Stimulated activated CD4-positive, alpha-beta T cell treated with anti-CD3 and anti-CD28 coated beads, Interleukin-4, amount 100 ng/mL, for 1 hour (primary cell): ENCODE results near the gene ISL1.

Experiments used
- DNase-seq: peaks from one replicate; pipeline ENCODE4 v3.0.0-alpha.2; 2020

ISL1 gene

GRCh38 chr5:51387884-51388275 is 4.6 kb downstream of the ISL1 start:
- no peak for DNase-seq

- DNase-seq = no peak
These were observed 5.4 kb downstream of the ISL1 start for GRCh38 chr5:51388488-51389287.

- no peak for DNase-seq
These were observed 6.0 kb downstream of the ISL1 start for GRCh38 chr5:51389288-51389576.

- DNase-seq = no peak
These were observed 6.6 kb downstream of the ISL1 start for GRCh38 chr5:51389577-51390463.

DNA sequence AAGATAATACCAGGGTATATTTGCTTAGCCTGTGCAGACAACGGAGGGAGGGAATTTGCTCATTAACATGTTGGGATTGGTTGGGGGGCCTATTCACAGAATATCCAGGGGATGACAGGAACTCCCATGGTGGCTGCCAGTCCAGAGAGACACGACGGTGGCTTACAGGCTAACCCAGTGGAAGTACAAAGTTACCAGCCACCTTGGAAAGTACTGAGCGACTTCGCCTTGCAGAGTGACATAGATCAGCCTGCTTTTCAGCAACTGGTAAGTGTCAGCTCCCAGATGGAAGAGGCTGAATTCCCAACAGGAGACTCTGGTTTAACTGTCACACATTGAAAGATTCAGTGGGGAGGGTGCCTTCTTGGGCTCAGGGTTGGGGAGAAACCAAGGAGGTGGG is 7.9 kb downstream of the ISL1 start:
- DNase-seq = no peak

GRCh38 chr5:51392689-51393199 is 9.5 kb downstream of the ISL1 start:
- no peak for DNase-seq

- DNase-seq = no peak
These were observed 11.4 kb downstream of the ISL1 start for GRCh38 chr5:51394609-51395008.

- DNase-seq = no peak
These were observed 12.0 kb downstream of the ISL1 start for GRCh38 chr5:51395245-51395644.

- DNase-seq = no peak
These were observed 12.6 kb downstream of the ISL1 start for GRCh38 chr5:51395666-51396356.

GRCh38 chr5:51396797-51397196 is 13.5 kb downstream of the ISL1 start:
- DNase-seq = no peak

DNA sequence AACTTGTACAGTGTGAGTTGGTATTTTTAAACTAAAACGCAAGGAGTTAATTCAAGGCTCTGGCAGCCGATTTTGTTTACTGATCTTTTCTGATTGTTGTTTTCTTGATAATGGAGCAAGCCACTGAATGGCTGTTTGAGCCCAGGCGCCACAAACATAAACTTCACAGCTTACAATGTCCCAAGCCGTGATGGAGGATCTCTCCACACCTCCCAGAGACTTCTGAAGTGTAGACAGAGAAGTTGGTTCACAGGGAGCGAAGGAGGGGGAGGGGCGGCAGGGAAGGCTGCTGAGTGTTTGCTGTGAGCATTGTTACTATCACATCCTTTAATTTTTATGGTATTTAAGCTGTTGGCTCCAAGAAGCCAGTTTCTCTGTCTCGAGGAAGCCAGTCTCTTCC is 14.7 kb downstream of the ISL1 start:
- no peak for DNase-seq

DNA sequence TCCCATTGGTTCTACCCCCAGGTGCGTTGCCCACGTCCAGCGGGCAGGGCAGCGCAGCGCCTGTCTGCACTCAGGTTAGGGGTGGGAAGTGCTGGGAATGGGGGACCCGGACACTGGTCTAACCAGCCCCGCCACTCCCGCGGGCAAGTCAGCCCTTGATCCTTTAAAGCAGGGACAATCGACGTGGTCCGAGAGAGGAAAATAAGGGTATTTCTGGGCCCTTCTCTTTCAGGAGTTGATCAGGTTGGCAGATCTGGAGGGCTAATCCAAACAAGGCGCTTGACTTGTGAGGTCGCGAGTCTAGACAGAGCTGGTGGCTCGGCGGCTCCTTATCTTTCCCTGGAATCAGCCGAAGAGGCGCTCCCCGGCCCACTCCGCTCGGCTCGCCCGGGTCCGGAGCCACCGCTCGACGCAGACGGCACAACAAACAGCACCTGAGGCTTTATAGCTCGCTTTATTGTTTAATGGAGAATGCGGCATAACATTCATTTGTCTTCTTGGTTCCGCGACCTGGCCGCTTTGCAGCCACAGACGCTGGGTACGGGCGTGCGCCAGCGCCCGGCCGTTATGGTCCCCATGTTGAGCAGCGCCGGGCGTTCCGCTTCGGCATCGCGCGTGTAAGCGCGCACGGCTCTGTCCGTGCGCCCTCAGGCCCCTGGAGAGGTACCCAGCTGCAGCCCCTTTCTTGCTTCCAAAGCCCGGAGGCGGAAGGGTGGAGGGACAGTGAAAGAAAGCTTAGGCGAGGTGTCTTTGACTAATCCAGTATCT is 15.8 kb downstream of the ISL1 start:
- DNase-seq = no peak

GRCh38 chr5:51399643-51400006 is 16.4 kb downstream of the ISL1 start:
- DNase-seq = no peak

- DNase-seq = no peak
These were observed 21.0 kb downstream of the ISL1 start for GRCh38 chr5:51404255-51404654.

DNA sequence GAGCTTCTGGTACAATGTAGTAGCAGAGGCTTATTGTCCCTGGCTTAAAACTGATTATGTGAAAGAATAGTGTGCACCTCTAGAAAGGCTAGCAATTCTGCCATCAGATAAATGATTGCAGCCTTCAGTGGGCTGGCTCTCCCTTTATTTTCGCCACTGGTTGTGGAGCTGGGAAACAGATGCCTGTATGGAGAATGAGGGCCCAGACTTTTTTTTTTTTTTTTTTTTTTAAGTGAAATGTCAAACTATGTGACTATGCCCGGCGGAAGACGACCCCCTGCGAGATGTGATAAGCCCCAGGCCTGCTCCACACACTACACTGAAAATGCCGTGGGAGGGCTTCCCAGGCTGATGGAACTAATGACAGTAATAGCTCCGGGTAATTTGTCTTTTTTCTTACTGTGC is 28.7 kb downstream of the ISL1 start:
- DNase-seq = no peak

DNA sequence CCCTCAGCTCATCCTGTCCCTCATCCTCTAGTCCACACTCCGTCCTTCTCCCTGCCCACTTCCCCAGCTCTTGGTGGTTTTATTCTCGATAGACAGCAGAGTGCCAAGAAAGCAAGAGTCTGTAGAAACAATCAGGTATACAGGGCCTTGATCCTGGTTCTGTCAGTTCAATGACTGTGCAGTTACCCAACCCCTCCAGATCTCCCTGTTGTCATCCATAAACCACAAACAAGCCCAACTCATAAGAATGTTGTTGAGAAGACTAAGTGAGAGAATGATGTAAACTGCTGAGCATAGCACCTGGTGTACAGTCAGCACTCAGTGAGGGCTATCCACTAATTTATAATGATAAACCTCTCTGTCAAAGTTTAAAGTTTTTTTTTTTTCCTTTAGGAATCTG is 31.3 kb downstream of the ISL1 start:
- no peak for DNase-seq

GRCh38 chr5:51416149-51416548 is 32.9 kb downstream of the ISL1 start:
- DNase-seq = no peak

GRCh38 chr5:51433052-51433710 is 49.9 kb downstream of the ISL1 start:
- no peak for DNase-seq

- no peak for DNase-seq
These were observed 56.0 kb downstream of the ISL1 start for GRCh38 chr5:51439232-51439631.
